AG09319 (cell line): ENCODE measurements around the gene PRDM15.

Experiments used
- DNase-seq: peaks from one replicate; pipeline ENCODE4 v3.0.0-alpha.2; 2010; ENCODE audit warnings: low read depth; ENCODE audit errors: extremely low read depth
- TF ChIP-seq, protein P1 (sequence below): IDR thresholded peaks from 2 replicates; pipeline ENCODE4 v1.5.1; 2011; ENCODE audit warnings: low read depth, mild to moderate bottlenecking, inconsistent platforms, low read length, moderate library complexity

The PRDM15 gene

DNA sequence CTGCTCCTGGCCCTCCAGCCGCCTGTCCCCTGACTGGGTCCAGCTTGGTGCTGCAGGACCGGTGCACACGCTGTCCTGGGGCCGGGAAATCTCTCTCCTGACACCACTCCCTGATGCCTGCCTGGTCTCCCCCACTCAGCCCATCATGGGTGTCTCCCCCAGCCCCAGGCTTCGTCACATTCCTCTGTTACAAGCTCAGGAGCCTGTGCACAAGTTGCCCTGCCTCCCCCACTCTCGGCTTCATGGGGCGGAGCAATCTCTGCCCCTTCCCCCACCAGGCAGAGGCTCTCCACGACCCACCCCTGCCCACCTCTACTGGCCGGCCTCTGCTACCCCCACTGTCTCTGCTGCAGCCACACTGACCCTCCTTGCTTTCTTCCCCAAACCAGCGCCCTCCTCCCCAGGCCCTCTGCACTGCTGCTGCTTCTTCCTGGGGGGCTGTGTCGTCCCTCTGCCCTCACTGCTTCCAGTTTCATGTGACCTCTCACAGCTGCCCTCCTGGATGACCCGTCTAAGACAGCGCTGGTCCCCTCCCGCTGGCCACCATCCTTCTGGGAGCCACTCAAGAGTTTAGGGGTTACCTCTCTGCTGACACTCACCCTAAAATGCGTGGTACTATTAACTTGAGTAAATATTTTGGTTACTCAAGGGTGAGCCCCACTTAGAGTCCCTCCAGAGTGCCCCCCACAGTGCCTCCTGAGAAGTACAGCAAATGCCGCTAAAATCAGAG lies 106.6 kb downstream of the PRDM15 start:
- no peak for DNase-seq

DNA sequence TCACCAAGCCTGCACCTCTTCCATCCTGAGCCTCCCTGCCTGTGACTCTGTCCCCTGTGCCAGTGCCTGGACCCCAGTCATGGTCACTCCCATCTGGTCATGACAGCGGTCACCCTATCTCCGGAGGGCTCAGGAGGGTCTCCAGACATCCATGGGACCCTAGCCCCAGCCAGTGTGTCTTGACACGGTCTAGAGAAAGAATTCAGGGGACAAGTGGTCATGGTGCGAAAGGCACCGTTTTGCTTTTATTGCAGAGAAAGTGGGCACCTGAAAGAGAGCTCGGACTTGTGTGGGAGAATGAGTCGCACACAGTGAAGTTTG lies 107.6 kb downstream of the PRDM15 start:
- DNase-seq: no peak
- TF ChIP-seq, protein P1, sequence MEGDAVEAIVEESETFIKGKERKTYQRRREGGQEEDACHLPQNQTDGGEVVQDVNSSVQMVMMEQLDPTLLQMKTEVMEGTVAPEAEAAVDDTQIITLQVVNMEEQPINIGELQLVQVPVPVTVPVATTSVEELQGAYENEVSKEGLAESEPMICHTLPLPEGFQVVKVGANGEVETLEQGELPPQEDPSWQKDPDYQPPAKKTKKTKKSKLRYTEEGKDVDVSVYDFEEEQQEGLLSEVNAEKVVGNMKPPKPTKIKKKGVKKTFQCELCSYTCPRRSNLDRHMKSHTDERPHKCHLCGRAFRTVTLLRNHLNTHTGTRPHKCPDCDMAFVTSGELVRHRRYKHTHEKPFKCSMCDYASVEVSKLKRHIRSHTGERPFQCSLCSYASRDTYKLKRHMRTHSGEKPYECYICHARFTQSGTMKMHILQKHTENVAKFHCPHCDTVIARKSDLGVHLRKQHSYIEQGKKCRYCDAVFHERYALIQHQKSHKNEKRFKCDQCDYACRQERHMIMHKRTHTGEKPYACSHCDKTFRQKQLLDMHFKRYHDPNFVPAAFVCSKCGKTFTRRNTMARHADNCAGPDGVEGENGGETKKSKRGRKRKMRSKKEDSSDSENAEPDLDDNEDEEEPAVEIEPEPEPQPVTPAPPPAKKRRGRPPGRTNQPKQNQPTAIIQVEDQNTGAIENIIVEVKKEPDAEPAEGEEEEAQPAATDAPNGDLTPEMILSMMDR: no peak

More for the DNA sequence above, 106.6 kb downstream of the PRDM15 start:
- TF ChIP-seq, protein P1: no peak

DNA sequence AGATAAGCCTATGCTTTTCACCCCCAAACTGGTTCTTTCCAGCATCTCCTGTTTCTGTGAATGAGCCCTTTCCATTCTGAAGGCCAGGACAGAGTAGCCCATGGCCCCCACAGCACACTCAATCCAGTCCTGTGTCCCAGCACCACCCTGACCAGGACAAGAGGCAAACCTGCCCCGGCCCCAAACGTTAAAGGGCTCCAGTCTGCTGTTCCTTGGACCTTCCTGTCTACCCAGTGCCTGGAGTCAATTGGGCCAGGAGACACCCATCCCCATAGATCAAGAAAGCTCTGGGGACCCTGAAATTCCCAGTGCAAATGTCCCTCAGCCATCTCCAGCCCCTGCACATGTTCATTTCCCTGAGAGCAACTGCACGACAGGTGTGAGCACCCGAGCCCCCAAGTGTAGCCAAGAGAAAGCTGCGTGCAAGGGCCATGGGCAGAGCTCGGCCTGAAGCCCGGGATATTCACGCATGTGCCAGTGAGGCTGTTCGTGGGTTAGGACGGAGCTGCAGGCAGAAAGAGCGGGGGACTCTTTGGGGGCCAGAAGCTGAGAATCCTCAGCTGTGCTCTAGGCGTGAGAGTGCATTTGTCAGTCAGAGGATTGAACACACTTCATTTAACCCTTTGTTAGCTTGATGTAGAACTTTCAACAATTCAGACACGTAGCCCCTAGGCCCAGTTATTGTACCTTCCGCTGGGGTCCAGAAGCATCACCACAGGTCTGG lies 108.1 kb downstream of the PRDM15 start:
- TF ChIP-seq, protein P1: no peak
- no peak for DNase-seq

DNA sequence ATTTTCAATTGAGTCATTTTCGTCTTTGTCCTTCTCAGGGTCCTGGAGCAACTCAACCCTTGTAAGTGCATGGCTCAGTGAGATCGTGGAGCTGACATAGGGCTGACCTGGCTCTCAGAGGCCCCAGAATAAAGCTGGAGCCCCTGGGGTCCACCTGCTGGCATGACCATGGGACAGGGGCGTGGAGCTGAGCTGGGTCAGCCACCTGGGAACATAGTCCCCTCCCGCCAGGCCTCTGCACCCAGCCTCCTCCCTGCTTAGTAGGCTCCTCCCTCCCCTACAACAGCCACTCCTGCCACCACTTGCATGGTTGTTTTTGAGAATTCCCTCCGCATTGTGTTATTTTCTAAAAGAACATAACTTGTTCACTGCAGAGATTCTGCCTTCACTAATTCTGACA lies 109.2 kb downstream of the PRDM15 start:
- DNase-seq: no peak

DNA sequence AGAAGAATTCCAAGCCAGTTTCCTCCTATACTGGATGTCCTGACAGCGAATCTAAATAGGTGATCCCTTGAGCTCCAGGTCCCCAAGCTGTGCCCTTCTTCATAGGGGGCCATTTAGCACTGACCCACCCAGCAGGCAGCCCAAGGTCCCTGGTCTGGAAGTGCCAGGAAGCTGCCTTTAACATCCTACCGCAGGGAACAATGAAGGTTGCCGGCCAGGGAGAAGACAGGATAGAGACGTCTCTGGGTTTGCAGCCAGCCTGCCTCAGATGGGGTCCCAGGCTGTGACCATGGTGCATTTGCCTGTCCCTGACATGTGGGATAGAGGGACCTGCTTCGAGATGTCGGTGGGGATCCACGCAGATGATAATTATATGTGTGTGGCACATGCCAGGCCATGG lies 109.6 kb downstream of the PRDM15 start:
- TF ChIP-seq, protein P1: no peak
- DNase-seq: no peak

More for the DNA sequence above, 109.2 kb downstream of the PRDM15 start:
- TF ChIP-seq, protein P1: no peak

DNA sequence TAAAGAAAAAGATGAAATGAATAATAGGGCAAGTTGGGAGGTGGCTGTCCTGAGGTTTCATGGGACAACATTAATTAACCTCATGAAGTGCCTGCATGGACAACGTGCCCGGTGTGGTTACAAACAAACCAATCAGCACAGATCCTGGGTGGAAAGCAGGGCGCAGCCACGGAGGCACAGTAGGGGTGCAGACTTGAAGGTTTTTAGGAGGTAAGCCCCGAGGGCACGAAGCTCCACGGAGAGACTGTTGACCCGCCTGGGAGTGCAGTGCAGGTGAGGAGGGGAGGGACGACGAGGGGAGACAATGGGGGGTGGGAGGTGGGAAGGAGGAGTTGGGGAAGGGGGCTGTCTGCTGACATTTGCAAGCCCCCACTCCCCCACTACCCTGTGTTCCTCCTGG lies 110.0 kb downstream of the PRDM15 start:
- no peak for DNase-seq
- TF ChIP-seq, protein P1: no peak

DNA sequence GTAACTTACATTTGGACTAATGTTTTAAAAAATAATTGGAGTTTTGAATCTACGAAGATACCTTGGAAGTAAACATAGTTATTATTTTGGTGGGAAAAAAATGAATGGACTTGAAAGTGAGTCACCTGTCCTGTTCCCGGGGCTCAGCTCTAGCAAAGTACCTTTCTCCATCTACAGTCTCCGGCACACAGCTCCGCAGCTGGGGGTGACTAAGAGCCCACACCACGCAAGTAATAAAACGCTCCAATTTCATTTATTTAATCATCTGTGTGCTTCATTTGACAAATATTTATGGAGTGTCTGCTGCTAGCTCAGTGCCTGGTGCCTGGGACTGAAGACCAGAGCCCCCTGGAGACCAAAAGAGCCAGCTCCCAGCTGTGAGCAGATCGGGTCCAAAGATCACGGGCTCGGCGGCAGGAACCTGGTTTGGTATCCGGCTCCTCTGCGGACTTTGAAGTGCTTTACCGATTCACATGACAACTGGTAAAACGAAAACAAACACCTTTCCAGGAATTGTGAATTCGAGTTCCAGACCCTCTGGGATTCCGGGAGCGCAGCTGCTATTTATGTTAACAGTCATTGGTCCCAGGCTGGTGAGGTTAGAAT lies 110.6 kb downstream of the PRDM15 start:
- DNase-seq: no peak
- TF ChIP-seq, protein P1: peak; percentile 50
